Mesenteric fat pad (tissue), 1 donor: ENCODE measurements around the gene PCP4L1. TPM values are rescaled to one million over a fixed set of nuclear protein-coding genes. Genes with fewer than 3 reads are reported as not detected.
"Not testable (repeated sequence)": the region's sequence is repeated elsewhere in the genome, so short reads cannot be mapped to it uniquely, and the experiment has no call there.

Experiments
- DNase-seq: peaks from one replicate; pipeline ENCODE4 v3.0.0-alpha.2; 2020; ENCODE audit warnings: low spot score
- long read RNA-seq: library from polyadenylated mRNA; unstranded; transcript quantifications from one replicate; pipeline ENCODE4 v2.0.0, GENCODE V29; 2020
- total RNA-seq: library from RNA; stranded (reverse); fragmentation: NEBNext Ultra II Directional; extraction: Animal tissue kit (Norgen Biotek cat#: 25700); gene quantifications from one replicate; pipeline ENCODE4 v1.2.1, GENCODE V29; 2021
- donor health status: DM: yes; HTN: yes; CAD: no.

The PCP4L1 gene
- total RNA-seq = 0.22 TPM
- long read RNA-seq = 0 reads

GRCh38 chr1:161258439-161259344 lies at the start of gene PCP4L1:
PCP4L1 (plus strand) TSS chr1:161258745; CDS start chr1:161258975, 230 bp downstream.
- no peak for DNase-seq

- no peak for DNase-seq
These were observed 48.6 kb upstream of the PCP4L1 start for GRCh38 chr1:161209790-161210409.

GRCh38 chr1:161214369-161214768 lies 44.2 kb upstream of the PCP4L1 start:
- DNase-seq = no peak

GRCh38 chr1:161215076-161215475 lies 43.5 kb upstream of the PCP4L1 start, which contains the start of gene FCER1G:
FCER1G (plus strand) TSS chr1:161215295; CDS start chr1:161215322, 27 bp downstream.
- DNase-seq = no peak

- DNase-seq = no peak
These were observed 41.4 kb upstream of the PCP4L1 start for GRCh38 chr1:161216945-161217712.

- no peak for DNase-seq
These were observed 40.7 kb upstream of the PCP4L1 start for GRCh38 chr1:161217831-161218230.

- no peak for DNase-seq
These were observed 40.1 kb upstream of the PCP4L1 start for GRCh38 chr1:161218301-161219077.

GRCh38 chr1:161219078-161219892 lies 39.3 kb upstream of the PCP4L1 start:
- no peak for DNase-seq

GRCh38 chr1:161220002-161220401 lies 38.5 kb upstream of the PCP4L1 start:
- no peak for DNase-seq

- no peak for DNase-seq
These were observed 36.1 kb upstream of the PCP4L1 start for GRCh38 chr1:161222175-161223019.

- no peak for DNase-seq
These were observed 34.5 kb upstream of the PCP4L1 start for GRCh38 chr1:161223805-161224694.

GRCh38 chr1:161224695-161225087 lies 33.9 kb upstream of the PCP4L1 start:
- not testable (repeated sequence) for DNase-seq

GRCh38 chr1:161225178-161225533 lies 33.4 kb upstream of the PCP4L1 start:
- no peak for DNase-seq

- peak; percentile 92 for DNase-seq
These were observed 32.8 kb upstream of the PCP4L1 start, which contains the start of gene TOMM40L for GRCh38 chr1:161225534-161226319. TOMM40L (plus strand) TSS chr1:161226060; CDS start chr1:161226490, 430 bp downstream.

- no peak for DNase-seq
These were observed 32.2 kb upstream of the PCP4L1 start for GRCh38 chr1:161226320-161226711.

GRCh38 chr1:161226759-161227158 lies 31.8 kb upstream of the PCP4L1 start:
- DNase-seq = no peak
